OCI-LY3 (cell line): ENCODE data around the gene SIRT4.

Experiments used
- EZH2phosphoT487 ChIP-seq: fragments of 200-600 bp; shearing (Covaris generic); IDR thresholded peaks from 2 replicates; pipeline ENCODE4 v1.6.1; 2018; ENCODE audit warnings: antibody characterized with exemption, mixed run types, low read depth
- TF ChIP-seq, protein P1 (sequence below): fragments of 200-600, 300-600 bp; sonication (generic); IDR thresholded peaks from 2 replicates; pipeline ENCODE4 v1.5.1; 2014; ENCODE audit warnings: antibody characterized with exemption, low read length, low read depth

DNA sequence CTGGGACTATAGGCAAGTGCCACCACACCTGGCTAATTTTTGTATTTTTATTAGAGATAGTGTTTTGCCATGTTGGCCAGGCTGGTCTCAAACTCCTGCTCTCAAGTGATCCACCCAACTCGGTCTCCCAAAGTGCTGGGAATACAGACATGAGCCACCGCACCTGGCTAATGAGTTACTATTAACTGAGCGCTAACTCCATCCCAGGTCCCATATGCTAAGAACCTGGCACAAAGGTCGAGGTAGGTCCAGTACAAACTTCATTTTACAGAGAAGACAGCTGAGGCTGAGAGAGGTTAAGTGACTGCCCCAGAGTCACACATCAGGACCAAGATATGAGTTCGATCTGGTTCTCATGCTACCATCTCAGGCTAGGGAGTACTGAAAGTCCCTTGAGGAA lies 29.9 kb downstream of the SIRT4 start:
- TF ChIP-seq, protein P1, sequence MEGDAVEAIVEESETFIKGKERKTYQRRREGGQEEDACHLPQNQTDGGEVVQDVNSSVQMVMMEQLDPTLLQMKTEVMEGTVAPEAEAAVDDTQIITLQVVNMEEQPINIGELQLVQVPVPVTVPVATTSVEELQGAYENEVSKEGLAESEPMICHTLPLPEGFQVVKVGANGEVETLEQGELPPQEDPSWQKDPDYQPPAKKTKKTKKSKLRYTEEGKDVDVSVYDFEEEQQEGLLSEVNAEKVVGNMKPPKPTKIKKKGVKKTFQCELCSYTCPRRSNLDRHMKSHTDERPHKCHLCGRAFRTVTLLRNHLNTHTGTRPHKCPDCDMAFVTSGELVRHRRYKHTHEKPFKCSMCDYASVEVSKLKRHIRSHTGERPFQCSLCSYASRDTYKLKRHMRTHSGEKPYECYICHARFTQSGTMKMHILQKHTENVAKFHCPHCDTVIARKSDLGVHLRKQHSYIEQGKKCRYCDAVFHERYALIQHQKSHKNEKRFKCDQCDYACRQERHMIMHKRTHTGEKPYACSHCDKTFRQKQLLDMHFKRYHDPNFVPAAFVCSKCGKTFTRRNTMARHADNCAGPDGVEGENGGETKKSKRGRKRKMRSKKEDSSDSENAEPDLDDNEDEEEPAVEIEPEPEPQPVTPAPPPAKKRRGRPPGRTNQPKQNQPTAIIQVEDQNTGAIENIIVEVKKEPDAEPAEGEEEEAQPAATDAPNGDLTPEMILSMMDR = no peak
- TF ChIP-seq EZH2phosphoT487 = no peak
